ENCODE data around the gene CDR2L.
"Not testable (repeated sequence)": the region's sequence is repeated elsewhere in the genome, so short reads cannot be mapped to it uniquely, and the experiment has no call there.

CDR2L gene

DNA sequence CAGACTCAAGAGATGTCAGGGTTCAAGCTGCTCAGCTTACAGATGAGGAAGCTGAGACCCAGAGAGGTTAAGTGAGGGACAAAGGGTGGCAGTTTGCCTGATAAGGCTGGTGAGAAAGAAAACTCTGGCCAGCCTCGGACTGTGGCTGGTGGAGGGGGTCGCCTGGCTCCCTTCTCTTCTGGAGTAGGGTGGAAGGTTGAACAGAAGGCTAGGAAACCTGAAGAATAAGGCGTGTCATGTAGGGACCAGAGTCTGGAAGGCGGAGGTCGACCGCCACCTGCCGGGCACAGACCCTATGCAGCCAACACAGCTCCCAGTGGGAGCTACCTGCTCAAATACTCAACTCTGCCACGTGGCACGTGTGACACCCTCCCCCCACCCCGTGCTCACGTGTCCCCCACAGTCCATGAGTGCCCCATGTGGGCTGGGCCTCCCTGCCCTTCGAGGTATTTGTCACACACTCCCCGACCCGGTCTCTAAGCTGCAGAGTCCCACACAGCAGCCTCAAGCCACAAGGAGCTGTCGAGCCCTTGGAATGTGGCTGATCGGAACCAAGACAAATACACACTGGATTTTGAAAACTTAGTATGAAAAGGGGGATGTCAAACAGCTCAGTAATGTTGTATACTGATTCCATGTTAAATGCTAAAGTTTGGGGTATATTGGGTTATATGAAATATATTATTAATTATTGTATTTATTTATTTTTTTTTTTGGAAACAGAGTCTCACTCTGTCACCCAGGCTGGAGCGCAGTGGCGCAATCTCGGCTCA is 26.7 kb upstream of the CDR2L start:
- peak; percentile 49 to 56 for DNase-seq

GRCh38 chr17:74961657-74962350 is 25.6 kb upstream of the CDR2L start:
- peak; percentile 81 to 84 for DNase-seq

DNA sequence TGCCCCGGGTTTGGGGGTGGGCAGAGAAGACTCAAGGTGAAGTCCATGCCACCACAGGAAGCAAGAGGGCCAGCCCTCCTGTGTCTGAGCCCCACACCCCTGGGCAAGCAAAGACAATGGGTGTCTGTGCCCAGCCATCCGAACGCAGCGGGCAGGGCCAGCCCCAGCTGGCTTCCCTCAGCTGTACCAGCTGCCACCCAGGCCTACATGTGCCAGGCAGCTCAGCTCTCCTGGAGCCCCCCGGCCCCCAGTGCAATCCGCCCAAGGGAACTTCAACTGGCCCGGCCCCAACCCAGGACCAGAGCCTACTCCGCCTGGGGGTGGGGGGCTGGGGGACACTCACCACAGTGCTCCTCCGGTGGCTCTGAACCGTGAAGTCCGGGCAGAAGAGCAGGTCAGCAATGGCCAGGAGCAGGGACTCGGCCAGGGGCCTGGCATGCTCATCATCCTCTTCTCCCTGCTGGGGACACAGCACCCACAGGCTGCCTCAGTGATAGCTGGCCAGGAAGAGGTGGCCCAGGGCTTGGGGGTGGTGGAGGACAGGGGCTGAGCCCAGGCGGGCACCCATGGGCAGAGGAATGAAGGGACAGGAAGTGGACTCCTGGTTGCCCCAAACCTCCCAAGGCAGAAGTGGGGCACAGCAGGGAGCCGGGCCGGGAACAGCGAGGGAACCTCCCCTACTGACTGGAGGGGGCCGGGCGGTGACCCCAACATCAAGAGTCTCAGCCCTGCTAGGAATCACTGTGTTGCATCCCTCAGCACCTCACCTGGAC is 24.6 kb upstream of the CDR2L start:
- no peak for DNase-seq

- DNase-seq = no peak
Measured at GRCh38 chr17:74963656-74964055, 23.8 kb upstream of the CDR2L start.

GRCh38 chr17:74964246-74964761 is 23.1 kb upstream of the CDR2L start:
- no peak for DNase-seq

DNA sequence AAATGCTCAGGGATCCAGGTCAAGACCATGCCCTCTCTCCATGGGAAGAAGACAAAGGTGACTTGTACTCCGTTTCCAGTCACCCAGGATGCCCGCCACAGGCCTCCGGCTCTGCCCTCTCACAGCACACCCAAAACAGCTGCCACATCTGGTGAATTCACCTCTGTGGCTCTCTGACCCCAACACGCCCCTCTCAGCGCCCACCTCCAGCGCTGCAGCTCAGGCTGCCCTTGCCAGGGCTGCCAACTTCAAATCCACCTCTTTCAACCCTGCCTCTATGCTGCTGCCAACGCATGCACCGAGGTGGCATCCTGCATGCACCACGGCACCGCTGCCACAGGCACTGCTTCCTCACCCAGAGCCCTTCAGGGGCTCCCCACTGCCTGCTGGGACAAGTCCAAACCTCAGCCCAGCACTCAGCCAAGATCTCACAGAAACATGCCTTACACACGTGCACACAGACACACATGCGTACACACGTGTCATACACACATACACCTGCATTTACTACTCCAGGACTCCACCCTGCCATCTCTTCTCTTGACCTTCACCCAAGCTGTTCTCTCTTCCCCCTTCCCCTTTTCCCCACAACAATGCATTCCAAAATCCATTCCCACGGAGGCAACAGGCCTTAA is 22.3 kb upstream of the CDR2L start:
- DNase-seq = no peak

- no peak for DNase-seq
Measured at GRCh38 chr17:74968361-74968780, 19.1 kb upstream of the CDR2L start.

GRCh38 chr17:74969501-74969900 is 17.9 kb upstream of the CDR2L start:
- not testable (repeated sequence) for DNase-seq

DNA sequence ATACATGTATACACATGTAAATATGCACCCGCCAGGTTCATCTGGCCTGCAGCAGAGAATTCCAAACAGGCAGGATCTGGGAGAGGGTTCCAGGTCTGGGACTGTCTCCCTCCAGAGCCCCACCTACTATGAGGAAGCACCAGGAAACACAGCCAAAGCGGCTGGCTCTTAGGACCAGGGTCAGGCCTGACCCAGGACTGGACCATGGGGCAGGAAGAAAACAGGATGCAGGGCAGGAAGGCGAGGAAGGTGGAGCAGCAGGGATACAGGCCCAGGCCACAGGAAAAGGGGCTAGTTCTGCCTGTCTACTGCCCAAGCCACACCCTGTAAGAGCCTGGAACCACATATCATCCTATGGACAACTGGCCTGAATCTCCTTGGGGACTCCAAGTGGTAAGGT is 17.0 kb upstream of the CDR2L start:
- no peak for DNase-seq

DNA sequence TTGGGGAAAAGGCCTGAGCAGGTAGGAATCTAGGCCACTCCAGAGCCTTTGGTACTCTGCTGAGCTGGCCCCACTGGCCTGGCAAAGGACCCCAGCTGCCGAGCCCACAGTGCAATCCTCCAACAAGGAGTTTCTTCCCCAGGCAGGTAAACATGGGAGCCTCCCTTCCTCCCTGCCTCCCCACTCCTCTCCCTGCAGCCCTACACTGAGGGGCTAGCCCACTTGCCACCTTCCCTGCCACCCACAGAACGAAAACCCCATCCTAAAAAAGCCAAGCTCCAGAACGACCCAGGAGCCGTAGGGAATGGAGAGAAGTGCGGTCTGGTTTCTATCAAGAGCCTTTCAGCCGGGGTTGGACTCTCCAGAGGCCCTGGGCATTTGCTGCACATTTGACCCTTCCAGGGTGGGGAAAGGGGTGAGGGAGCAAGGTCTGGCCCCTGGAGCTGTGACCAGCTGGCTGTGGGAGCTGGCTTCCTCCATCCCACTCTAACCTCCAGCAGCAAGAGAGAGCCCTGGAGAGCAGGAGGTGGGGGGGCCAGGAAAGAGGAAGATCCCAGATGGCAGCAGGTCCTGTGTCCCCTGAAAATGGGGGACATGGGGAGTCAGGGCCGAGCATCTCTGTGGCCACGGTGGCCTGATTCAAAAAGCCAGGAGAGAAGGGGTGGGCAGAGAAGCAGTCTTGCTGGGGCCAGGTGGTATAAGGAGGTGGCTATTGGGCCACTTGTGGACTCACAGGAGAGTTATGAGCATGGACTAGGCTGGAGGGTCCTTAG is 16.2 kb upstream of the CDR2L start:
- no peak for DNase-seq

DNA sequence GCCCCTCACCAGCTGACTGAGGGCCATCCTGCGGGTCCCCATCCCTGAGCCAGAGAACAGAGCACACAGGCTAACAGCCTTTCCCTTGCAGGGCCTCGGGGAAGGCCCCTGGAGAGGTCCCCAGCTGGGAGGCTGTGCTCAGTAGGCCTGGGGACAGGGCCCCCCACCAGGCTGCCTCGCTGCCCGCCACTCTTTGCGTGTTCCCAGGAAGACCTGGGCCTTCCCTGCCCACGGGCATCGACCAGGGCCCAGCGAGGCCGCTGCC is 15.7 kb upstream of the CDR2L start:
- DNase-seq = no peak

- peak; percentile 81 to 85 for DNase-seq
Measured at GRCh38 chr17:74972107-74972972, 15.1 kb upstream of the CDR2L start, which contains the start of gene HID1. Gene HID1 (minus strand): TSS chr17:74972759. CDS start chr17:74972656, 103 bp downstream.

DNA sequence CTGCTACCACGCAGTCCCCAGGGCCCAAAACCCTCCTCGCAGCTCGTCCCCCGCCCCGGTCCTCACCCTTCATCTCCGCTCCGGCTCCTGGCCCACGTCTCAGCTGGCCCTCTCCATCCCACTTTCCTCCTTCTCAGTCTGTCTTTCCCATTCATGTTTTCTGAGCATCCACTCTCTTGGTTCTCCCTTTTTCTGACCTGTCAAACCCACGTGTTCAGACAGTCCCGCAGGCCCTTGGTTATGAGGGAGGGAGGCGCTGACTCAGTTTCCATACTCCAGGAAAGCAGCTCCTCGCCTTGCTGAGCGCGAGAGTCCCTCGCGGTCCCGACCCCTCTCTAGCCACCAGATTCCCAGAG is 14.5 kb upstream of the CDR2L start:
- no peak for DNase-seq

GRCh38 chr17:74975943-74976342 is 11.5 kb upstream of the CDR2L start:
- no peak for DNase-seq

DNA sequence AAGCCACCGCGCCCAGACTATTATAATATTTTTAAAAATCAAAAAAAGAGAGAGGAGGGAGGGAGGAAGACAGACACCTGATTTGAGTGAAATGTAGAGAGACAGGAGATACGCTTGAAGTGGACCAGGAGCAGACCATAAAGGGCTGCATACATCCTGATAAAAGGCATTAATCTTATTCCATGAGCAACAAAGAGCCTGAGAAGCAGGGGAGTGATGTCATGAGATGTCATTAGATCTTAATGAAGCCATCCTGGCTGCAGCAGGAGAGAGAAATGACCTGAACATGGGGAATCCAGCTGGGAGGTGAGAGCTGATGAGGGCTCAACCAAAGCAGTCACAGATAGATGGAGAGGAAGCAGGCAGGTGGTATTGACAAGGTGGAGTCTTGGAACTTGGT is 9.6 kb upstream of the CDR2L start:
- no peak for DNase-seq

GRCh38 chr17:74978240-74978639 is 9.2 kb upstream of the CDR2L start:
- no peak for DNase-seq

GRCh38 chr17:74979408-74980146 is 7.9 kb upstream of the CDR2L start:
- DNase-seq = no peak

DNA sequence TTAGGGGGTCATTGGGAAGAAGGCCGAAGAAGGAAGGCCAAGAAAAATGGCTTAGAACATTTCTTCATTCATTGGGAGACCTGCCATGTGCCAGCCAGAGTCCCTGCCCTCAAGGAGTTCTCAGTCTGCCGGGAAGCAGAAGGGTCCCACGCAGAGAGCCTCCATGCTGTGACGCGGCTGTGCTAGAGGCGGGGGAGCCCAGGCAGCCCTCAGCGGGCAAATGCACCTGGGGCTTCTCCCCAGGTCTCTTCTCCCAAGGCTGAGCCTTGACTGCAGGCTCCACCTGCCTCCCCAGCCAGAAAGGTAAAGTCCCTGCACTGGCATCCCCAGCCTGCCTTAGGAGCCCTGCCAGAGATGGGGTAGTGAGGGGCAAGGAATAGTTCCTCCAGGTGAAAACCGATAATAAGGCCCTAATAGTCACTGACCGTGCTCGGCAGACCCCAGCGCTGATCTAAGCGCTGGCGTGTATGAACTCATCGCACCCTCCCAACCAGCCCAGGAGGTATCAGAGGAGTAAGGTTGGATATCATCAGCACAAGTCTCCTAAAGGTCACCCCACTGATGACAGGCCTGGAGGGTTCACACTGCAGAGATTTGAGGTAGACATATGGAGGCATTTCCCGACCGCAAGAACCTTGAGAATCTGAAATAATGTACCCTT is 6.0 kb upstream of the CDR2L start:
- DNase-seq = no peak

GRCh38 chr17:74981979-74982662 is 5.3 kb upstream of the CDR2L start:
- peak; percentile 84 to 85 for DNase-seq
